GM12865 (cell line): Measurements from ENCODE around the gene PCDH15.

ENCODE experiments used
- DNase-seq: peaks from one replicate; pipeline ENCODE4 v3.0.0; 2010; ENCODE audit warnings: low read depth
- H3K4me3 ChIP-seq: 2 replicates; pipeline ENCODE4 v1.5.1; 2011; ENCODE audit warnings: mild to moderate bottlenecking, low read depth, low read length, control low read depth
- CTCF ChIP-seq: IDR thresholded peaks from 2 replicates; pipeline ENCODE4 v1.5.1; 2011; ENCODE audit warnings: low read length, control low read depth, low read depth, inconsistent platforms; ENCODE audit not compliant: insufficient read depth; ENCODE audit errors: missing control alignments

The PCDH15 gene

GRCh38 chr10:54587971-54588370 is 213.1 kb downstream of the PCDH15 start:
- H3K4me3 ChIP-seq: no peak overlapping the region
- TF ChIP-seq CTCF: no peak

GRCh38 chr10:54585572-54585971 is 215.5 kb downstream of the PCDH15 start:
- no peak overlapping the region for H3K4me3 ChIP-seq
- DNase-seq: no peak
- TF ChIP-seq CTCF: no peak

More at GRCh38 chr10:54587971-54588370, 213.1 kb downstream of the PCDH15 start:
- no peak for DNase-seq

DNA sequence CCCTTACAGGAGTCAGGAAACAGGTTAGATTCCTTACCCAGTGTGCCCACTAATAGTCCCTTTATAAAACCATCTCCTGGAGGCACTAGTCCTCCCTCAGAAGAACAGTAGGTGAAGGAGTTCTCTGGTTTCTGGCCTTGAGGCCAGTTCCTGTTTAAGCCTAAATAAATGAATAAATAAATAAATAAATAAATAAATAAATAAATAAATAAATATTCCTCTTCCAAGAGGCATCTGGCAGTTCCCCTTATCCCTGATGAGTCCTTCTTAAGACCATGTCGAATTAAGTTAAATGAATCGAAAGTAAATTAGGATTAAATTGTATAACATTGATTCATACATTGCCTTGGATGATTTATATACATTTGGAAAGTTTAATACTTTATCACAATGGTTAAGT is 223.3 kb downstream of the PCDH15 start:
- H3K4me3 ChIP-seq: no peak overlapping the region
- TF ChIP-seq CTCF: no peak
- DNase-seq: no peak

DNA sequence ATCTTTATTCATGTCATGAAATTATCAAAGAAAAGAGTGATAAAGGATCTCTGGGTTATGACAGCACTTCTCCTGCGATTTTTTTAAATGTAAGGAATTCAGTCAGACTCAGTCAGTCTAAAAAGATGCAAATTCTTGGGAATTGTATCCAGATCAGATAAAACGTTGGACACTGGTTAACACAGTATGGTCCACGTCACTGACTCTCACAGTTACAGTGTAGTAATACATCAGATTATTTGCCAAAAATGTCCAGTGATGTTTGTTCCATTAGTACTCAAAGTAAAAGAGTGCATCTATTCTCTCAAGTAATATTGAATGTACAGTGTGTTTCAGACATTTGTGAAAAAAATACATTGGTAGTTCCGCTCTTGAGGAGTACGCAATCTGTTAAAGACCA is 224.5 kb downstream of the PCDH15 start:
- H3K4me3 ChIP-seq: no peak overlapping the region
- no peak for DNase-seq

DNA sequence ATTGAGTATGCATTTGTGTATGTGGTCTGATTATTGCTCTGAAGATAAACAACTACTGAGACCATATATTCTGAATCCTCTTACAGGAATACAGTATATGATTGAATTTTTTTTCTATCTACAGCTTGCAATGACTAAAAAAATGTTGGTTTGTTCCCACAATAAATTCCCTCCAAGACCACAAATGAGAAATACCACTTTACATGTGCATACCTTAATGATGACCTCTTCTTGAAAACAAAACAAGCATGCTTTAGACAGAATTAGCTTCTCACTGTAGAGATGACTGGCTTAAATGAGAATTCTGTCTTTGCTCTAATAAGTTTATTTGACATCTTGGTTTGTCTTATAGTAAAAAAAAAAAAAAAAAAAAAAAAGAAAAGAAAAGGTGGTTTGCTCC is 241.5 kb downstream of the PCDH15 start:
- H3K4me3 ChIP-seq: no peak overlapping the region
- TF ChIP-seq CTCF: no peak
- DNase-seq: no peak

More for the DNA sequence above, 224.5 kb downstream of the PCDH15 start:
- no peak for TF ChIP-seq CTCF

- DNase-seq: no peak
- no peak for TF ChIP-seq CTCF
- H3K4me3 ChIP-seq: no peak overlapping the region
Measured at GRCh38 chr10:54554028-54554427, 247.0 kb downstream of the PCDH15 start.

DNA sequence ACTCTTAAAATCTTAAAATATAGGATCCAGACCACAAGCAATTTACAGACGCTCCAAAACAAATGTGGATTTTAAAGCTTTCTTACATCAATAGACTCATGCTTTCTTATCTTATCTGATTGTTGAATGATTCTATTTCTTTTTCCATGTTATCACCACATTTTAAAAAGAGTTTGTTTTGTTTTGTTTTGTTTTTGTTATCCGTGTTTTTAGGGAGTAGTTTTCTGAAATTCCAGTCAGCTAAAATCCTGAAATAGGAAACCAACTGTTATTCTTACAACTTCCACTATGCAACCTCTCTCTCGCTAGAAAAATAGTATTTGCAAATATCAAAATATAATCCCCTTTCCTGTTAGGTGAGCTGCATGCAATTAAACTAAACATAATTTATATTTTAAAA is 251.0 kb downstream of the PCDH15 start:
- TF ChIP-seq CTCF: no peak
- no peak for DNase-seq
- H3K4me3 ChIP-seq: no peak overlapping the region
